GM12864 (cell line): ENCODE results near the gene C12orf76.

Source experiments
- DNase-seq: peaks from one replicate; pipeline ENCODE4 v3.0.0-alpha.2; 2011; ENCODE audit warnings: low read depth
- H3K4me3 ChIP-seq: 2 replicates; pipeline ENCODE4 v1.5.1; 2011; ENCODE audit warnings: mild to moderate bottlenecking, low read depth, low read length, control low read depth
- CTCF ChIP-seq: IDR thresholded peaks from 2 replicates; pipeline ENCODE4 v1.5.1; 2011; ENCODE audit warnings: low read depth, mild to moderate bottlenecking, moderate library complexity, low read length, control low read depth, inconsistent platforms; ENCODE audit errors: missing control alignments

Gene C12orf76

DNA sequence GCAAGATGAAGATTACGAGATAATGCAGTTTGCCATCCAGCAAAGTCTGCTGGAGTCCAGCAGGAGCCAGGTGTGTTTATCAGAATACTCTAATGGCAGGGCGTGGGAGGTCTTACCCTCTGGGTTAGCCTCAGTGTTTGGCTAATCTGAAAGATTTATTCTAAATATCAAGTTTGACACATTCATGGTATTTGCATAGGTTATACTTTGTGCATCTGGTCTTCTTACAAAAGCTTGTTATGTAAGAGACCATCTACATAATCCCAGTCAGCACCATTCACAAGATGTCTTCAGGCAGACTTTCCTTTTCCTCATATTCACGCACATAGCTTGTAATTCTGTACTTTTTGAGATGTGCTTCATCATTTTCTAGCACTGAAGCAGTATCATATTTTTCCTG, 14.4 kb downstream of the C12orf76 start:
- no peak for TF ChIP-seq CTCF
- DNase-seq: no peak
- H3K4me3 ChIP-seq: no peak overlapping the region

DNA sequence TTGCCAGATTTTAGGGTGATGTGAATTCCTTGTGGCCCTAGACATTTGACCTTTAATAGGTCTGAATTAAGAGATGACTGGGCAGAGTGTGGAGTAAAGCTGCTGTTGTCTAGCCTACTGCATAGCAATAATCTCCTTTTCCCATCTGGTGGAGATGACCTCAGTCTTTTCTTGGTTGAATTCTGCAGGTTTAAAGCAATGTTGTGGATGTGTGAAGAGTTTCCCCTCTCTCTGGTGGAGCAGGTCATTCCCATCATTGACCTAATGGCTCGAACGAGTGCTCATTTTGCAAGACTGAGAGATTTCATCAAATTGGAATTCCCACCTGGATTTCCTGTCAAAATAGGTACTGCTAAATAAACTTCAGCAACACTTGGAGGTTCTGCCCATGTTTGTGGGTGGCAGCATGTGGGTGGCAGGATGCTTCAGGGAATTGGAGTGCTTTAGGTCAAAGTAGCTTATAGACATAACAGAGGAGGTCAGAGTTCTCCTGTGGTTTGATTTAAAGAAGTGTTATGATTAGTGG, 19.0 kb downstream of the C12orf76 start:
- no peak for DNase-seq
- TF ChIP-seq CTCF: no peak
- H3K4me3 ChIP-seq: no peak overlapping the region

DNA sequence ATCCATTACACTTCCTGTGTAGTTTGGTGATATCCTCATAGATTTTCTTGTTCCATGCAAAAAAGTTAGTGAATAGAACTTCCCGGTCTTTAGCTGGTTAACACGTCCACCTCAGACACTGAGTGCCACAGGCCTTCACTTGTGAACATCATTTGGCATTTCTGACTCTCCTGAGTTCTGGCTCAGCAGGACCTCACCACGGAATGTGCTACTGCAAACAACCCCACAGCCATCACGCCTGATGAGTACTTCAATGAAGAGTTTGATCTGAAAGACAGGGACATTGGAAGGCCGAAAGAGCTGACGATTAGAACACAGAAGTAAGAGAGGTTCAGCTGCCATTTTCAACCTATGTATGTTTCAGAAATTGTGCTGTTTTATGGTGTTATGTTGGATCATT, 20.0 kb downstream of the C12orf76 start:
- H3K4me3 ChIP-seq: no peak overlapping the region
- no peak for DNase-seq
- no peak for TF ChIP-seq CTCF

DNA sequence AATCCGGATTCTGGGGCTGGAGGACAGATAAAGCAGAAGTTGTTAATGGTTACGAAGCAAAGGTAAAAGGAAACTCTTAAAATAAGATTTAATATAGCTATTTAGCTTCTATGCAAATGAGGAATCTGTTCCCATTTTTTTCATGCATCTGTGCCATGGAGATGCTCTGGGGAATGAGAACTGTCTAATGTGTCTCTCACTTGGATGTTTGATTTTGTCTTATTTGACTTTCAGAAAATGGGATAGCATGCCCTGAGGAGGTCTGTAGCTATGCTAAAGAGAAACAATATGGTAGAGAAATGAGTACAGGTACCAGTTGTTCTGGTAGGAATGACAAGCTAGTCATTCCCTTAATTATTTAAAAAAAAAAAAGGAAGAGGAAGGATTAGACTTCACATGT, 24.3 kb downstream of the C12orf76 start:
- no peak for DNase-seq
- no peak overlapping the region for H3K4me3 ChIP-seq
- TF ChIP-seq CTCF: no peak

DNA sequence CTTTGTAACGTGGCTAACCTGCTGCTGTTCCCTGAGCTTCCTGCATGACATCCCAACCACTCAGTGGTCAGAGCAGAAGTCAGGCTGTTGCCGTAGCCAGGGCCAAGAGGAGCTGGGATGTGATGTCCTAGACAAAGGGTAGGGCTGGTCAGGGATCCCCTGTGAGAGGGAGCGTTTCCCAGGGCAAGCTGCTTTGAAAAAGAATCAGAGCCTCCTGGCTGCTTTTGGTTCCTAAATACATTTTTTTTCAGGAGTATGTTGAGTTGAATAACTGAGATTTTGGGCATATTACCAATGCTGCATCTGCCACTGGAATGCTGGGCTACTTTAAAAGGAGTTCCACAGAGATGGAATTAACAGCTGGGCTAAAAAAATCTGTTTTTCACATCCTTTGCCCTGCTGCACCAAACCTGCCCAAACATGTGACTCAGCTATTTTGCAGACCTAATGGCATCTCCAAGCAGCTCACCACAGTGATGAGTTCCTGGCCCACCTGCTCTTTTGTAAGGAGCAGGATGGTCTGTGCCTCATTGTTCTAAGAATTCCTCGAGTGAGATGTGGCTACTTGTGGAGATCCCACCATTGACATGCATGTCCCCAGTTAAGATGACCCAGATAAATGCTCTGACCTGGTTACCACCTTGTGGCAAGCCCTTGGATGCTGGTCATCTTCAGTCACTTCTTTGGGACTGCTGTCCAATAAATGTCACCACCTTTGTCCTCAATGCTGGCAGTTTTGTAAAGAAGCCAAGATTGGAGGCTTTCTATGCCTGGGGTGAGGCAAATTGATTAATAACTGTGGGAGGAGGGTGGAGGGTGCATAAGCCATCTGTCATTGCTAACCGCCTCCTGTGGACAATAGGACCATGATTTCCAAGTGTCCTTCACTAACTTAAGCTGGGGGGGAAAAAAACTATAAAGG, 25.0 kb downstream of the C12orf76 start:
- TF ChIP-seq CTCF: no peak
- H3K4me3 ChIP-seq: no peak overlapping the region
- DNase-seq: no peak

- DNase-seq: no peak
- TF ChIP-seq CTCF: no peak
- no peak overlapping the region for H3K4me3 ChIP-seq
These were observed 27.4 kb downstream of the C12orf76 start for GRCh38 chr12:110020956-110021355.
